ENCODE results near the gene F3.
A peak's percentile ranks its signal among the peaks of the same experiment; 100 is the strongest.

The F3 gene

DNA sequence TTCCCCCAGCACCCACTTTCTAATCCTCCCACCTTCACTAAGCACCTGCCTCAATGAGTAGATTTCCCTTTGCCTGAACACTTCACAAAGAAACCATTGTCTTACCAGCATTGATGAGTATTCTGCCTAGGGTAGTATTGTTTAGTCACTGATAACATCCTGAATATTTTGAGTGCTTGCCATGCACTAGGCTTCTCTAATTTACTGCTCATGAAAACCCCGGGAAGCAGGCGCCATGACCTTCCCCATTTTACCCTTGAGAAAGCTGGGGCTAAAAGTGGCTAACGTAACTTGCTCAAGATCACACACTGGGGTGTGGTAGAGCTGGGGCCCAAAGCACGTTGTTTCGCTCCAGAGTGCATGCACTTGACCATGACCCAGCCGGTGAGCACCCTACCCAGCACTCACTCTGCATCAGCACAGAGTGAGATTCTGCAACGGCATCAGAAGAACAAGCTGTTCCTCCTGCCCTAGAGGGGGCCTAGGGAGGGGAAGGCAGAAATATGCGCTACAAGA is 10.6 kb upstream of the F3 start:
- no peak for DNase-seq (ENCODE audit: low read depth)

GRCh38 chr1:94551449-94551848 is 9.9 kb upstream of the F3 start:
- DNase-seq (ENCODE audit: low read depth), result no peak

- no peak for DNase-seq (ENCODE audit: low read depth)
Observed at GRCh38 chr1:94550800-94551241, 9.3 kb upstream of the F3 start.

DNA sequence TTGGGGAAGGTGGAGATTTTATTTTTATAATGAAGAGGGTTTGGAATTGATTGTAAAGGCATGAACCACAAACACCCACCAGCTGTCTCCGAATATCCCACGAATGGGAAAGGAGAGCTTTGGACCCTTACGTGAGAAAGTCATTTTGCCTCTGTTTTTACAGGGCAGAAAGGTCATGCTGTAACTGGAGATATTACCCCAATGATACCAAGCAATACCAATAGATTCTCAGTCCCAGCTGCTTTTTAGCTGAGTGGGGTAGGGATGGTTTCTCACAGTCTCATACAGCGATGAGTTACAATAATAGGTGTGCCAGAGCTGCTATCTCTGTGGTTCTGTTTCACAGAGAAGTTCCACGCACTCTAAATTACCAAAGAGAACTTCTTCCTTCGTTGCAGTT is 8.8 kb upstream of the F3 start:
- no peak for DNase-seq (ENCODE audit: low read depth)

DNA sequence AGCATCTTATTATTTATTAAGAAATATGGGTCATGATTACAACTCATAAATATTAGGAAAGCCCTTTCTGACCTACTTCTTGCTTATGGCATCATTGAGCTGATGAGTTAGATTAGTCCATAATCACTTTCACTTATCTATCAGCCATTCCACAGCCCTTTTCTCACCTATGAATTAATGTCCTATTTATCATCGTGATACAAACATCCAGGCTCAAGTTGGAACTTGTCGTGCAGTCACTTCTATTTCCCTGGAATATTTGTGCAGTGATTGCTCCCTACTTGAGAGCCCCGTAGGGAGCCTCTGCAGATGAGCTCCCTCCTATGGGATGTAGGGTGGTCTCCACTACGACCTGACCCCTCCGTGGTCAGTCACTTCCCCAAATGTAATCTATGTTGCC is 8.1 kb upstream of the F3 start:
- no peak for DNase-seq (ENCODE audit: low read depth)

DNA sequence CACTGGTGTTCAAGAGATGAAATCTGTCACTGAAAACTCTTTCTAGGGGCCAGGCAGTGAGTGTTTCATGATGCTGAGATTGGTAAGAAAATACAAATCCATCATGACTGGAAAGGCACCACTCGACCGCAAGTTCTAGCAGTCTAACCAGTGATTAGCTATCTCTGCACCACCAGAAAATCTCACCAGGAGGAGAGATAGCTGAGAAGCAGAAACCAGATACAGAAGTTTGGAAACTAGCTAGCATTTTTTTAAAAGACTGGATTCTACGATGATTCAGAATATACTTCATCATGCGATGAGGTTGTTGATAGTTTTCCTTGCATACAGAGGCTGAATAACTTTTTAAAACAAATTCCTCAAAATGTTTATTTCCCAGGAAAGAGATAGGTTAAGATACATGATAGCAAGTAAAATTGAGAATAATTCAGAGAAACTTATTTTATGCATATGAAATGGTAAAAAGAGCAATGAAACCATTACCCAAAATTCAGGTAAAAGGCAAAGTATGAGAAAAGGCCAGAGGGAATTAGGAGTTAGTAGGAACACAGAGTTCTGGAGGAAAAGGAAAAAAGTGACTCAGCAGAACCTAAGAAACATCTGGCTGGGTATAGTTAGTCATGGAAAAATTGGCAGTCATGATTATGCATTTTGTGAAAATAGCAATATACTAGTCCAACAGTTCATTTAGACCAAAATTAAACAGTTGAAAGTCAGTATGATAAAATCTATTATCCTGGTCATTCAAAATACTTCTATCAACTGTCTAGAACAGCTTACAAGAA is 3.3 kb upstream of the F3 start:
- peak; percentile 17 for DNase-seq (ENCODE audit: low read depth)

DNA sequence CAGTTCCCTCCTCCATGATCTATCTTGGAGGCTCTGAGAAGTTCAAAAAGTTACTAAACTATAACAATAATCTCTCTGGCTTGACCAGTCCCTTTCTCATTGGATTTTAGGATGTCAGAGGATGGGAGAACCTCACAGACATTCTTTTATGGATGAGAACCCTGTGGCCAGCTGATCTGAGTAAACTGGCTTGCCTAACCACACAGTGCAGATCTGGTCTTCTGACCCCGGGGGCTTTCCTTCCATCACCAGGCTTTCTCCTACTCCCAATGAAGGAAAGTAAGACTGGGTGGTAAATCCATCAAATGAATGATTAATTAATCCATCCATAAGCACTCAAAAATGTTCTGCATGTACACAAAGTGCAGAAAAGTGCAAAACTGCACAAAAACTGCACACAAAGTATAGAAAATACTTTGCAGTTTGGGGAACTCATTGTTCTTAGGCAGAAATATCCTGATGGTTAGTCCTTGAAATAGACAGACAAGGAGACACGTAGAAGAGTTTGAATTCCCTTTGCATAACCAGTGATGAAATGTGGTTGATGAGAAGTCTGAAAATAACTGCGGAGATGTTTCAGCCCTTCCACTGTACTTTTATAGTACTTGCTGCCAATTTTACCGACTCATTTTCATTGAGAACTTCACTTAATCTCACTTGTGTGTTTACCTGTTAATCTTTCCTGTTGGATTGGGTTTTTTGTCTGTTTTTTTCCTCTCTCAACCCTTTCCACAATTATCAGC is 2.5 kb upstream of the F3 start:
- DNase-seq (ENCODE audit: low read depth), result no peak

- no peak for DNase-seq (ENCODE audit: low read depth)
Observed at GRCh38 chr1:94543001-94543400, 1.4 kb upstream of the F3 start.

GRCh38 chr1:94542088-94542870 is 720 bp upstream of the F3 start:
- DNase-seq (ENCODE audit: low read depth), result no peak

- no peak for DNase-seq (ENCODE audit: low read depth)
Observed at GRCh38 chr1:94540440-94541245, 916 bp downstream of the F3 start.

GRCh38 chr1:94539496-94539895 is 2.1 kb downstream of the F3 start:
- DNase-seq (ENCODE audit: low read depth), result no peak

GRCh38 chr1:94538243-94538827 is 3.2 kb downstream of the F3 start:
- DNase-seq (ENCODE audit: low read depth), result no peak

GRCh38 chr1:94537254-94537653 is 4.3 kb downstream of the F3 start:
- no peak for DNase-seq (ENCODE audit: low read depth)

DNA sequence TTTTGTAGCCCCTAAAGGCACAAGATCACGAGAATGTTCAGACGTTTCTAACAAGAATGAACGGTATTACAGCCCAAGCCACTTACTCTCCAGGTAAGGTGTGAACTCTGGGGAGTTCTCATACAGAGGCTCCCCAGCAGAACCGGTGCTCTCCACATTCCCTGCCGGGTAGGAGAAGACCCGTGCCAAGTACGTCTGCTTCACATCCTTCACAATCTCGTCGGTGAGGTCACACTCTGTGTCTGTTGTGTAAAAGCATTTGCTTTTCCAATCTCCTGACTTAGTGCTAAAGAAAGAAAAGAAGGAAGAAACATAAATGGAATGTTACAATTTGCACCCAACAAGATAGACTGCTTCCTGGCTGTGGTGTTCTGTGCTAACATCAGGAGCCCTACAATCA is 5.7 kb downstream of the F3 start:
- DNase-seq (ENCODE audit: low read depth), result no peak

DNA sequence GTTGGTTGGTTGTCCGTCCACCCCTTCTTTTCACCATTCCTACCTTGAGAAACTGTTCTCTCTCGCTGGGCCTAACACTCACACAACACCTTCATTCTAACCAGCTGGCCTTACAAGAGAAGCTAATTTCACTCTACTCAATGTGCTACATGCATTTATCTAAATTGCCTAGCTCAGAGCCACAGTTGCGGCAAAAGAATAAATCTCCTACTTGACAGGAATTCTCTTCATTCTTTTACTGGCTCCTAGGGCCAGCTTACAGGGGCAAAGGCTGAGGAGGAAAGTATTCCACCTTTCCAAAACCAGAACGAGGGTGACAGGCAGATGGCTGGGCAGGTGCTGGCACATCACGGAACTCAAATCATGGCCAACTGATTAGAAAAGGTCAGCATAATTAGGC is 6.5 kb downstream of the F3 start:
- no peak for DNase-seq (ENCODE audit: low read depth)

- no peak for DNase-seq (ENCODE audit: low read depth)
Observed at GRCh38 chr1:94532077-94532476, 9.5 kb downstream of the F3 start.

- DNase-seq (ENCODE audit: low read depth), result no peak
Observed at GRCh38 chr1:94531664-94532063, 9.9 kb downstream of the F3 start.

DNA sequence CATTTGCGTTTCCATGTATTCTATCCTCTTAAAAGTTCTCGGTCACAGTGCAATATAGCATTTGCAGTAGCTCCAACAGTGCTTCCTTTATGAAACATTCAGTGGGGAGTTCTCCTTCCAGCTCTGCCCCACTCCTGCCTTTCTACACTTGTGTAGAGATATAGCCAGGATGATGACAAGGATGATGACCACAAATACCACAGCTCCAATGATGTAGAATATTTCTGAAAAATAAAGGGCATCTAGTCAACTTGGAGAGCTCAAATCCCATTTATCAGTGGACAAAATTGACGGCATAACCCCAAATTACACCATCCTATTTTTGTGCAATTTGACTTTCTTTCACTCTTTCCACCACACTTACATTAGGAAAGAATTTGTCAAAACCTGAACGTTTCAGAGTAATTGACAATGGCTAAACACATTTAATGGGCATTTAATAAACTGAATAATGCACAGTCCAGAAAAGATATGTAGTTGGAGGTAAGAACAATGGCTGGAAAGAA is 11.1 kb downstream of the F3 start:
- DNase-seq (ENCODE audit: low read depth), result no peak

DNA sequence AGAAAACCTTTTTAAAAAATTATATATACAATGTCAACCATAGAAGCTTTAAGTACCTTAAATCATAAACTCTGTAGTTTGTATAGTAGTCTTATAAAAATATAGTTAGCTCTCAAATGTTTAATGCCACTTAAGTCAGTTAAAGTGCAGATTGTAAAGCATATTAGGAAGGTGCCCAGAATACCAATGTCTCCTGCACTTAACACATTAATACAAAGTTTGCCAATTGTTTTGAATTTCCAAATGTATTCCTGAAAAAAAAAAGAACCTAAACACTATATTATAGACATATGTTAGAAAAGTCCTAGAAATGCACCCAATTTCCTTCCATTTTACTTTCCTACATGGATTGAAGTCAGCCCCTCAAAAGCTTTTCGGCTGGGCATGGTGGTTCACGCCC is 12.1 kb downstream of the F3 start:
- DNase-seq (ENCODE audit: low read depth), result no peak

- no peak for DNase-seq (ENCODE audit: low read depth)
Observed at GRCh38 chr1:94528826-94529225, 12.7 kb downstream of the F3 start.

DNA sequence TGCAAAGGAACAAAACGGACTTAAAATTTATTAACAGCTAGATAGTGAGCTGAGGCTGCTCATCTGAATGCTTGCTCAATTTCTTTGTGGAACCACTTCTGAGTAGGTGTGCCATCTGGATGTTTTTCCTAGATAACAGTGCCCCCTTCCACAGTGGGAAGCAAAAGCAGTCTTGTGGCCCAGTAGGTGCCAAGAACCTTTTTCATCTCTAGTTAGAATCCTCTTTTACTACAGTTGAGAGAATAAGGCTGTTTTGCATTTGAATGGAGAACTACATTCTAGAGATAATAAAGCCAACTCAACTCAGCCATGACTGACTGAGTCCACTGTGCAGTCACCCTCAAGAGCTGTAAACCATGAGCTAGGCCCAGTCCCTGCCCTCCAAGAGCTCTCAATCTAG is 13.3 kb downstream of the F3 start:
- DNase-seq (ENCODE audit: low read depth), result no peak

All from CMK (cell line).